H1 (cell line): ENCODE data around the gene SLC1A3. TPM values are rescaled to one million over a fixed set of nuclear protein-coding genes. Genes with fewer than 3 reads are reported as not detected.

Experiments
- KDM1A ChIP-seq: fragments of 200-600, 300-600 bp; sonication (generic); IDR thresholded peaks from 2 replicates; pipeline ENCODE4 v1.7.1; 2016; ENCODE audit warnings: mild to moderate bottlenecking, low read length, borderline replicate concordance
- TBP ChIP-seq: IDR thresholded peaks from 2 replicates; pipeline ENCODE4 v1.6.1; 2011; ENCODE audit warnings: low read depth, low read length, improper control_type of control experiment
- polyA plus RNA-seq, 7 experiments: library from polyadenylated mRNA; depleted of rRNA in 3 of 7; stranded (reverse) in 5 of 7; unstranded in 2 of 7; fragments of >200 nt in 5 of 7; fragments of 200-250 nt in 2 of 7; gene quantifications; 1 replicate in 5 of 7; 2 replicates in 1 of 7; 4 replicates in 1 of 7; pipeline versions ENCODE4 v1.2.1 to v1.2.3, GENCODE V29; 2011 to 2013; ENCODE audit warnings: missing spikeins in 2 of 7, mixed read lengths in 2 of 7
- total RNA-seq: library from RNA; stranded (reverse); fragmentation: NEBNext Ultra II Directional; extraction: Animal tissue kit (Norgen Biotek cat#: 25700); gene quantifications from 2 replicates; pipeline ENCODE4 v1.2.1, GENCODE V29; 2021
- TF ChIP-seq, protein P1 (sequence below): fragments of 300-600 bp; sonication (generic); IDR thresholded peaks from 2 replicates; pipeline ENCODE4 v1.7.1; 2012; ENCODE audit warnings: low read length, moderate library complexity, mild to moderate bottlenecking, inconsistent platforms; ENCODE audit not compliant: insufficient replicate concordance

SLC1A3 gene
- total and polyA plus RNA-seq, 2 of the 8 experiments (the other 6 are each of a cell fraction or from before 2014, with no cell fraction given): 26.7 to 35.3 TPM

DNA sequence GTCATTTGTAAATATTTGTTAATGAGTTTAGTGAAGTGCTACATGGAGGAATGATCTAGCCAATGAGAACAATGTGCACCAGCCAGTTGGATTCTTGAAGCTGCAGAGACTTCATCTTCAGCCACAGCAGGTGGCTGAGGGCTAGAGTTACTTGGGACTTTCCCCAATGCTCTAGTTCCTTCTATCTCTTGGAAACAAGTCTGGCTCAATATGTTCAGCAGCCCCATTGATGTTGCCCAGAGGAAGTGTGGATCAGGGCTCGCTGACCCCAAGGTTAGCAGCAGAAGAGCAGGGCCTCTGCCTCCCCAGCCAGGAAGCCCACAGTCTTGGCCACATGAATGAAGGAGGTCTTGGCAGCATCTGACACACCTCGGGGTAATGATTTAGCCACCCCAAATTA lies 117.5 kb downstream of the SLC1A3 start (continued):
- TF ChIP-seq, protein P1, sequence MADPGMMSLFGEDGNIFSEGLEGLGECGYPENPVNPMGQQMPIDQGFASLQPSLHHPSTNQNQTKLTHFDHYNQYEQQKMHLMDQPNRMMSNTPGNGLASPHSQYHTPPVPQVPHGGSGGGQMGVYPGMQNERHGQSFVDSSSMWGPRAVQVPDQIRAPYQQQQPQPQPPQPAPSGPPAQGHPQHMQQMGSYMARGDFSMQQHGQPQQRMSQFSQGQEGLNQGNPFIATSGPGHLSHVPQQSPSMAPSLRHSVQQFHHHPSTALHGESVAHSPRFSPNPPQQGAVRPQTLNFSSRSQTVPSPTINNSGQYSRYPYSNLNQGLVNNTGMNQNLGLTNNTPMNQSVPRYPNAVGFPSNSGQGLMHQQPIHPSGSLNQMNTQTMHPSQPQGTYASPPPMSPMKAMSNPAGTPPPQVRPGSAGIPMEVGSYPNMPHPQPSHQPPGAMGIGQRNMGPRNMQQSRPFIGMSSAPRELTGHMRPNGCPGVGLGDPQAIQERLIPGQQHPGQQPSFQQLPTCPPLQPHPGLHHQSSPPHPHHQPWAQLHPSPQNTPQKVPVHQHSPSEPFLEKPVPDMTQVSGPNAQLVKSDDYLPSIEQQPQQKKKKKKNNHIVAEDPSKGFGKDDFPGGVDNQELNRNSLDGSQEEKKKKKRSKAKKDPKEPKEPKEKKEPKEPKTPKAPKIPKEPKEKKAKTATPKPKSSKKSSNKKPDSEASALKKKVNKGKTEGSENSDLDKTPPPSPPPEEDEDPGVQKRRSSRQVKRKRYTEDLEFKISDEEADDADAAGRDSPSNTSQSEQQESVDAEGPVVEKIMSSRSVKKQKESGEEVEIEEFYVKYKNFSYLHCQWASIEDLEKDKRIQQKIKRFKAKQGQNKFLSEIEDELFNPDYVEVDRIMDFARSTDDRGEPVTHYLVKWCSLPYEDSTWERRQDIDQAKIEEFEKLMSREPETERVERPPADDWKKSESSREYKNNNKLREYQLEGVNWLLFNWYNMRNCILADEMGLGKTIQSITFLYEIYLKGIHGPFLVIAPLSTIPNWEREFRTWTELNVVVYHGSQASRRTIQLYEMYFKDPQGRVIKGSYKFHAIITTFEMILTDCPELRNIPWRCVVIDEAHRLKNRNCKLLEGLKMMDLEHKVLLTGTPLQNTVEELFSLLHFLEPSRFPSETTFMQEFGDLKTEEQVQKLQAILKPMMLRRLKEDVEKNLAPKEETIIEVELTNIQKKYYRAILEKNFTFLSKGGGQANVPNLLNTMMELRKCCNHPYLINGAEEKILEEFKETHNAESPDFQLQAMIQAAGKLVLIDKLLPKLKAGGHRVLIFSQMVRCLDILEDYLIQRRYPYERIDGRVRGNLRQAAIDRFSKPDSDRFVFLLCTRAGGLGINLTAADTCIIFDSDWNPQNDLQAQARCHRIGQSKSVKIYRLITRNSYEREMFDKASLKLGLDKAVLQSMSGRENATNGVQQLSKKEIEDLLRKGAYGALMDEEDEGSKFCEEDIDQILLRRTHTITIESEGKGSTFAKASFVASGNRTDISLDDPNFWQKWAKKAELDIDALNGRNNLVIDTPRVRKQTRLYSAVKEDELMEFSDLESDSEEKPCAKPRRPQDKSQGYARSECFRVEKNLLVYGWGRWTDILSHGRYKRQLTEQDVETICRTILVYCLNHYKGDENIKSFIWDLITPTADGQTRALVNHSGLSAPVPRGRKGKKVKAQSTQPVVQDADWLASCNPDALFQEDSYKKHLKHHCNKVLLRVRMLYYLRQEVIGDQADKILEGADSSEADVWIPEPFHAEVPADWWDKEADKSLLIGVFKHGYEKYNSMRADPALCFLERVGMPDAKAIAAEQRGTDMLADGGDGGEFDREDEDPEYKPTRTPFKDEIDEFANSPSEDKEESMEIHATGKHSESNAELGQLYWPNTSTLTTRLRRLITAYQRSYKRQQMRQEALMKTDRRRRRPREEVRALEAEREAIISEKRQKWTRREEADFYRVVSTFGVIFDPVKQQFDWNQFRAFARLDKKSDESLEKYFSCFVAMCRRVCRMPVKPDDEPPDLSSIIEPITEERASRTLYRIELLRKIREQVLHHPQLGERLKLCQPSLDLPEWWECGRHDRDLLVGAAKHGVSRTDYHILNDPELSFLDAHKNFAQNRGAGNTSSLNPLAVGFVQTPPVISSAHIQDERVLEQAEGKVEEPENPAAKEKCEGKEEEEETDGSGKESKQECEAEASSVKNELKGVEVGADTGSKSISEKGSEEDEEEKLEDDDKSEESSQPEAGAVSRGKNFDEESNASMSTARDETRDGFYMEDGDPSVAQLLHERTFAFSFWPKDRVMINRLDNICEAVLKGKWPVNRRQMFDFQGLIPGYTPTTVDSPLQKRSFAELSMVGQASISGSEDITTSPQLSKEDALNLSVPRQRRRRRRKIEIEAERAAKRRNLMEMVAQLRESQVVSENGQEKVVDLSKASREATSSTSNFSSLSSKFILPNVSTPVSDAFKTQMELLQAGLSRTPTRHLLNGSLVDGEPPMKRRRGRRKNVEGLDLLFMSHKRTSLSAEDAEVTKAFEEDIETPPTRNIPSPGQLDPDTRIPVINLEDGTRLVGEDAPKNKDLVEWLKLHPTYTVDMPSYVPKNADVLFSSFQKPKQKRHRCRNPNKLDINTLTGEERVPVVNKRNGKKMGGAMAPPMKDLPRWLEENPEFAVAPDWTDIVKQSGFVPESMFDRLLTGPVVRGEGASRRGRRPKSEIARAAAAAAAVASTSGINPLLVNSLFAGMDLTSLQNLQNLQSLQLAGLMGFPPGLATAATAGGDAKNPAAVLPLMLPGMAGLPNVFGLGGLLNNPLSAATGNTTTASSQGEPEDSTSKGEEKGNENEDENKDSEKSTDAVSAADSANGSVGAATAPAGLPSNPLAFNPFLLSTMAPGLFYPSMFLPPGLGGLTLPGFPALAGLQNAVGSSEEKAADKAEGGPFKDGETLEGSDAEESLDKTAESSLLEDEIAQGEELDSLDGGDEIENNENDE: no peak
- no peak for TF ChIP-seq KDM1A
- no peak for TF ChIP-seq TBP
- TF ChIP-seq, all 59 proteins: peak for 0
